ENCODE results near the gene LRCOL1.

LRCOL1 gene

GRCh38 chr12:132561427-132562156, 48.8 kb downstream of the LRCOL1 start:
- DNase-seq, result peak; percentile 8

DNA sequence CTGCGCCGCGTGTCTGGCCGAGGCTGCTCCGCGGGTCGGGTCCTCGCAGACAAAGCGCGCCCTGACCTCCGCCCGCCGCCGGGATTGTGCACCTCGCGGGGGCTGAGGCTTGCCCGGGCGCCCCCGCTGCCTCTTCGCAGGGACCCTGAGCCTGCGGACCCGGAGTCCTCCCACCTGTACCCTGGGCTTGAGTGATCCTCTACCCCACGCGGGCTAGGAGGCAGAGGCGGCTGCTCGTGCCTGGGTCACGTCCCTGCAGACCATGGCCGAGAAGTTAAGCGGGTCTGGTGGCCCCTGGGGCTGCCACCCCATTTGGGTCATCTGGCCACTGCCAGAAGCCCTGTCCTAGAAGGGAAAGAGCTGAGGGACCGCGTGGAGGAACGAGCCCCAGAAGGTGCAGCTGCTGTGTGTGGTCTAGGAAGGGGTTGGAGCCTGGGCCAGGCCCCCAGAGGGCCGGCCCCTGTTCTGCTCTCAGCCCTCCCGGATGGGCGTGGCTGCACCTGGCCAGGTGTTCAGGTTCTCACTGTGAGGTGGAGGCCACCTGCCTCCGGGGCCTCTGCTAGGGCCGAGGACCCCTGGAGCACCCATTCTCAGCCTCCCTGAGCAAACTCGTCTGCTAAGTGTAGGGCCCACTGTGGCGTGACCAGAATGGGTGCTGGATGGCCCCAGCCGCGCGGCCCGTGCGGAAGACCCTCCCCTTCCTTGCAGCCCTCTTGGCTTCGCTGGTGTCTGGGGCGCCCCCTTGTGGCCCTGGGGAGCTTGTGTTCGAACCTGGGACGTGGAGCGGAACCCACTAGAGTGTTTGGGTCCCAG, 49.6 kb downstream of the LRCOL1 start:
- DNase-seq, result peak; percentile 78

DNA sequence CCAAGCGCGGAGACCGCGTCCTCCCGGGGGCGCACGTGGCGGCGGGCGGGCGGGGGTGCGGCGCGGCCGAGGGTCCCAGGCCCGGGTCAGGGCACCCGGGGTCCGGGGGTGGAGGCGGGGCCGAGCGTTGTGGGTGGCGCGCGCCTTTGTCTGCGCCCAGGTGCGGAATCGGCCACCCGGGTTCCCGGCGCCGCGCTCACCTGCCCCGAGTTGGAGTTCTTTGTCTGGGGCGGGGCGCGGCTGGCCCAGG, 50.1 kb downstream of the LRCOL1 start:
- peak; percentile 29 for DNase-seq

- DNase-seq, result peak; percentile 45
Measured at GRCh38 chr12:132559652-132560363, 50.6 kb downstream of the LRCOL1 start.

DNA sequence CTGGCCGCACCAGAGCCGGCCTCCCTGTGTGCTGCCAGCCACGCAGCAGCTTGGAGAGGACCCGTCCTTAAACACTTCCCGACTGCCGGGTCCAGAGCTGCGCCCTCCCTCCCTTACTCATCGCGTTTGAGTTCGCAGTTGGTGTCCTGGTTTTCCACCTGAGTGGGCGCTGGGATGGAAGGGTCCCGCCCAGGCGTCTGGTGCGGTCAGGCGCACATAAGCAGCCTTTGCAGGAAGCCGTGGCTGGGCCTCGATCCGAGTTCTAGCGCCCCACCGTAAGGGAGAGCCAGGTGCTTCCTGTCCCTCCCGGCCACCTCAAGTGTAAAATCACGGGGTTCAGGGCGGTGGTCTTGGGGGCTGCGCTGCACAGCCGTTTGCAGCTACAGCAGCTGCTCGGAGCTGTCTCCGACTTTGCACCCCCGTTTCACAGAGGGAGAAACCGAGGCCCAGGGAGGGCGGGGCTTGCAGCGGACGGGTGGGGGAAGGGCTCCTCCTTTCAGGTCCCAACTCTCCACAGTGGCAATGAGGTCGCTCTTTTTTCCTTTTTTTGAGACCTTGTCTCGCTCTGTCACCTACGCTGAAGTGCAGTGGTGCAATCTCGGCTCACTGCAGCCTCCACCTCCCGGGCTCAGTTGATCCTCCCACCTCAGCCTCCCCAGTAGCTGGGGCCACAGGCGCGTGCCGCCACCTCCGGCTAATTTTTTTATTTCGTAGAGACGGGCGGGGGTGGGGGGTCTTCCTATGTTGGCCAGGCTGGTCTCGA, 51.3 kb downstream of the LRCOL1 start:
- DNase-seq, result peak; percentile 9

- DNase-seq, result no peak
Measured at GRCh38 chr12:132558042-132558856, 52.1 kb downstream of the LRCOL1 start.

DNA sequence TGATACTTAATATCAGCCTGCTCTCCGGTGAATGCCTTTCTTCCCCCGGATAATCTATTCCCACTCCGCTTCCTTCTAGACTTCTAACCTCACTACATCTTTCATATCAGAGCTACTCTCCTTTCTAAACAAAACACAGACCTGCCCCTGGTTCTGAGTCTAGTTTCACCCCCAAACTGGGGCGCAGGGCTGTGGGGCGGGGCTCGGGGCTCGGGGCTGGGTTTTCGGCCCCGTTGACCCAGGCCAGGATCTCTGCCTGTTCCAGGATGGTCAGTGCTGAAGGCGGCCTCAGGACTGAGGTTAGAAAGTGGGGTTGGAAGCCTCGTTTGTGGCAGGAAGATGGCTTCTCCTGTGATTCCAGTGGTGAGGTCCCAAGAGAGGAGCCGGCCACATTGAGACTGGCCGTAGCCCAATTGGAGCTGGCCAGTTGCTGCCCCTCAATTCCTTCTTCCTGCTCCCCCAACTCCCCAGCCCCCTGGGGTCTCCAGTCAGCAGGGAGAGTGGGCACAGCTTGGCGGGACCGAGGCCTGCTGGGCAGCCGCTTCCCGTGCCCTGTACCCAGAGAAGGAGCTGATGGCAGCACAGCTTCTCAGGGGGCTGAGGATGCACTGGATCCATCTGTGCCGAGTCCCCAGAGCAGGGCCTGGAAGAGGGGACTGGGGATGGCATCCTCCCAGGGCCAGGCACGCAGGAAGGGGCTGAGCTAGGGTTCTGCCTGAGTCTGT, 52.9 kb downstream of the LRCOL1 start:
- no peak for DNase-seq

DNA sequence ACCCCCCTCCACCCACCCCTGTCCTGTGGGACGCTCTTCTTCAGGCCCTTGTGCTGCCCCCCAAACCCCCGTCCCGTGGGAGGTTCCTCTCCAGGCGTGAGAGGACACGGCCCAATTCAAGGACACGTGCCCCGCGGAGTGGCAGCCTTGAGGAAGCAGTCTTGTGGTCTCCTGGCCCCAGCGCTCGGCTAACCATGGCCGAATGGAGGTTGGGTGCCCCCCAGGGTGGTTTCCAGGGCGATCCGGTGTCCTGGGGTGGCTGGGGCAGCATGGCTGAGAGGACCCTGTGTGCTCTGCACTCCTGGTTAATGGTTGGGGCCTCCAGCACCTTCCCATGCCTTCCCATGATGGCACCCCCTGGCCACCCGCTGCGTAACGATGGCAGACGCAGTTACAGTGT, 53.6 kb downstream of the LRCOL1 start:
- DNase-seq, result no peak

DNA sequence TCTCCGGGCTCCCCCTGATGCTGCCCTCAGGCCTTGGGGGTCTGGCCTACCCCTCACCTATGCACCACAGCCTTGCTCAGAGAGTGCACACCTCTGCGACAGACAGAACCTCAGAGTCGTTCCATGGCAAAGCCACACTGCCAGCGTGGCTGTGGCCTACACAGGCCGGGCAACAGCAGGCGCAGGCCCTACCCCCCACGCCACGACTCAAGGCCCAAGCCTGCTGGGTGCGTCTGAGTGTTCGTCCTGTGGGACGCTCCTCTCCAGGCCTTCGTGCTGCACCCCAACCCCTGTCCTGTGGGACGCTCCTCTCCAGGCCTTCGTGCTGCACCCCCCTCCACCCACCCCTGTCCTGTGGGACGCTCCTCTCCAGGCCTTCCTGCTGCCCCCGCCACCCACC, 54.2 kb downstream of the LRCOL1 start:
- no peak for DNase-seq

- DNase-seq, result no peak
Measured at GRCh38 chr12:132555686-132556085, 54.7 kb downstream of the LRCOL1 start.

DNA sequence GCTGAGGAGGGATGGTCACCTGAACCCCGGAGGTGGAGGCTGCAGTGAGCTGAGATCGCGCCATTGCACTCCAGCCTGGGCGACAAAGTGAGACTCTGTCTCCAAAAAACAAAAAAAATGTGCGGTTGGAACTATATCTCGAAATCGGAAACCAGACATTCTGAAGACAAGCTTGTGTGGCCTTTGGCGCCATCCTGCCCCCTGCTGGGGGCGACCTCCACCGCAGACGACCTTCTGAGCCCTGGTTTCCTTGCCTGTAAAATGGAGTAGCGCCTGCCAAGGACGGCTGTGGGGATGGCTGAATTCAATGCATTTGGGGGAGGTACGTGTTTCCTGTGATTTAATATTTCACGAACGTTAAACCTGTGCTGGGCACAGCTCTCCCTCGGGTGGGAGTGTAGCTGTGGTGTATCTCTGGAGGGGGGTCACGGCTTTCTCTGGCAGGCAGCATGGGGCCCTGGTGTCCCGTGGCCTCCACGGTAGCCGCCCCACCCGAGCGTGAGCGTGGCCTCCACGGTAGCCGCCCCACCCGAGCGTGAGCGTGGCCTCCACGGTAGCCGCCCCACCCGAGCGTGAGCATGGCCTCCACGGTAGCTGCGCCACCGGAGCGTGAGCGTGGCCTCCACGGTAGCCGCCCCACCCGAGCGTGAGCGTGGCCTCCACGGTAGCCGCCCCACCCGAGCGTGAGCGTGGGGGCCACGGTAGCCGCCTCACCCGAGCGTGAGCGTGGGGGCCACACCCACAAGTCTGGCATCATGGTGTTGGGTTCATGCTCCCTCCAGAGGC, 55.3 kb downstream of the LRCOL1 start:
- no peak for DNase-seq
